OCI-LY3 (cell line): ENCODE measurements around the gene RNH1.
A peak's percentile ranks its signal among the peaks of the same experiment; 100 is the strongest.

Source experiments
- H2AFZ ChIP-seq: fragments of 200-600, 300-600 bp; shearing (Covaris generic); 2 replicates; pipeline ENCODE4 v1.6.0; 2014; ENCODE audit warnings: antibody characterized with exemption, low read depth, low read length
- H3K27ac ChIP-seq: fragments of 200-600, 300-600 bp; sonication (generic); 2 replicates; pipeline ENCODE4 v1.5.1; 2014; ENCODE audit warnings: mild to moderate bottlenecking, low read length, moderate library complexity, mixed read lengths
- H3K27me3 ChIP-seq: fragments of 200-600, 300-600 bp; sonication (generic); 2 replicates; pipeline ENCODE4 v1.6.1; 2014; ENCODE audit warnings: low read depth, low read length, mixed read lengths
- H3K36me3 ChIP-seq: fragments of 200-600, 300-600 bp; sonication (generic); replicated peaks from 2 replicates; pipeline ENCODE3; 2014; ENCODE audit warnings: low read depth, low read length, mixed read lengths
- H3K4me1 ChIP-seq: fragments of 300-600, 200-600 bp; sonication (generic); 2 replicates; pipeline ENCODE4 v1.6.1; 2014; ENCODE audit warnings: low read length, mixed read lengths
- H3K4me2 ChIP-seq: fragments of 200-600, 300-600 bp; sonication (generic); 2 replicates; pipeline ENCODE4 v1.6.1; 2014; ENCODE audit warnings: low read length, mixed read lengths
- H3K4me3 ChIP-seq: fragments of 300-600, 200-600 bp; sonication (generic); 2 replicates; pipeline ENCODE4 v1.5.1; 2014; ENCODE audit warnings: antibody characterized with exemption, mild to moderate bottlenecking, low read length, moderate library complexity
- H3K79me2 ChIP-seq: fragments of 300-600, 200-600 bp; shearing (Covaris generic); 2 replicates; pipeline ENCODE4 v1.6.1; 2014; ENCODE audit warnings: mild to moderate bottlenecking, low read length, mixed read lengths
- H3K9ac ChIP-seq: fragments of 300-600, 200-600 bp; shearing (Covaris generic); 2 replicates; pipeline ENCODE4 v1.6.0; 2014; ENCODE audit warnings: mild to moderate bottlenecking, low read length, moderate library complexity
- H3K9me3 ChIP-seq: fragments of 200-600, 300-600 bp; shearing (Covaris generic); 2 replicates; pipeline ENCODE4 v1.6.1; 2014; ENCODE audit warnings: low read length, mixed read lengths; ENCODE audit not compliant: insufficient read depth
- H4K20me1 ChIP-seq: fragments of 200-600, 300-600 bp; sonication (generic); 2 replicates; pipeline ENCODE4 v1.6.1; 2016; ENCODE audit warnings: low read length, mixed read lengths; ENCODE audit not compliant: insufficient read depth
- EZH2phosphoT487 ChIP-seq: fragments of 200-600 bp; shearing (Covaris generic); IDR thresholded peaks from 2 replicates; pipeline ENCODE4 v1.6.1; 2018; ENCODE audit warnings: antibody characterized with exemption, mixed run types, low read depth
- TF ChIP-seq, protein P1 (sequence below): fragments of 200-600, 300-600 bp; sonication (generic); IDR thresholded peaks from 2 replicates; pipeline ENCODE4 v1.5.1; 2014; ENCODE audit warnings: antibody characterized with exemption, low read length, low read depth

The RNH1 gene

GRCh38 chr11:501001-501682 is 5.9 kb downstream of the RNH1 start:
- TF ChIP-seq EZH2phosphoT487: no peak
- TF ChIP-seq, protein P1, sequence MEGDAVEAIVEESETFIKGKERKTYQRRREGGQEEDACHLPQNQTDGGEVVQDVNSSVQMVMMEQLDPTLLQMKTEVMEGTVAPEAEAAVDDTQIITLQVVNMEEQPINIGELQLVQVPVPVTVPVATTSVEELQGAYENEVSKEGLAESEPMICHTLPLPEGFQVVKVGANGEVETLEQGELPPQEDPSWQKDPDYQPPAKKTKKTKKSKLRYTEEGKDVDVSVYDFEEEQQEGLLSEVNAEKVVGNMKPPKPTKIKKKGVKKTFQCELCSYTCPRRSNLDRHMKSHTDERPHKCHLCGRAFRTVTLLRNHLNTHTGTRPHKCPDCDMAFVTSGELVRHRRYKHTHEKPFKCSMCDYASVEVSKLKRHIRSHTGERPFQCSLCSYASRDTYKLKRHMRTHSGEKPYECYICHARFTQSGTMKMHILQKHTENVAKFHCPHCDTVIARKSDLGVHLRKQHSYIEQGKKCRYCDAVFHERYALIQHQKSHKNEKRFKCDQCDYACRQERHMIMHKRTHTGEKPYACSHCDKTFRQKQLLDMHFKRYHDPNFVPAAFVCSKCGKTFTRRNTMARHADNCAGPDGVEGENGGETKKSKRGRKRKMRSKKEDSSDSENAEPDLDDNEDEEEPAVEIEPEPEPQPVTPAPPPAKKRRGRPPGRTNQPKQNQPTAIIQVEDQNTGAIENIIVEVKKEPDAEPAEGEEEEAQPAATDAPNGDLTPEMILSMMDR: no peak
- peaks cover 36% of the 10 kb centered on the region for H3K79me2 ChIP-seq

GRCh38 chr11:499201-500076 is 7.6 kb downstream of the RNH1 start:
- Histone ChIP-seq H3K9ac (no peak overlapping the region), H3K27ac (no peak overlapping the region), H3K4me2 (no peak overlapping the region), H3K4me3 (no peak overlapping the region), H3K4me1 (peaks cover 30% of the 10 kb centered on the region), H3K27me3 (no peaks in the 10 kb centered on the region), H3K79me2 (peaks cover 19% of the 10 kb centered on the region), H4K20me1 (no peaks in the 10 kb centered on the region), H2AFZ (no peak overlapping the region), H3K36me3 (peaks cover 53% of the 10 kb centered on the region), H3K9me3 (0 out of 2 replicates have a peak, but pooled peaks cover 5% of the 10 kb centered on the region)
- TF ChIP-seq, protein P1: no peak
- no peak for TF ChIP-seq EZH2phosphoT487

More at GRCh38 chr11:501001-501682, 5.9 kb downstream of the RNH1 start:
- Histone ChIP-seq H3K27ac (peak overlapping the region; percentile 45), H3K9me3 (0 out of 2 replicates have a peak, but pooled peaks cover 5% of the 10 kb centered on the region), H3K4me2 (no peak overlapping the region), H3K36me3 (peaks cover 54% of the 10 kb centered on the region), H3K27me3 (no peaks in the 10 kb centered on the region), H3K4me1 (peaks cover 42% of the 10 kb centered on the region), H3K4me3 (no peak overlapping the region), H3K9ac (no peak overlapping the region), H4K20me1 (no peaks in the 10 kb centered on the region), H2AFZ (no peak overlapping the region)

- TF ChIP-seq EZH2phosphoT487: no peak
- TF ChIP-seq, protein P1: no peak
- H4K20me1 ChIP-seq: no peaks in the 10 kb centered on the region
- peaks cover 10% of the 10 kb centered on the region; the same call in 1 of the 2 replicates for H3K79me2 ChIP-seq
- H3K36me3 ChIP-seq: peaks cover 55% of the 10 kb centered on the region
- 0 out of 2 replicates have a peak, but pooled peaks cover 5% of the 10 kb centered on the region for H3K9me3 ChIP-seq
- no peak overlapping the region for H3K9ac ChIP-seq
- peaks cover 21% of the 10 kb centered on the region for H3K4me1 ChIP-seq
- no peak overlapping the region for H3K4me2 ChIP-seq
- no peak overlapping the region for H2AFZ ChIP-seq
- no peaks in the 10 kb centered on the region for H3K27me3 ChIP-seq
- H3K4me3 ChIP-seq: no peak overlapping the region
- H3K27ac ChIP-seq: no peak overlapping the region
Observed at GRCh38 chr11:498297-499181, 8.5 kb downstream of the RNH1 start.
